Activated CD4-positive, CD25-positive, alpha-beta regulatory T cell treated with anti-CD3 and anti-CD28 coated beads, Interleukin-2, amount 50 U/mL, for 16 hours (primary cell): Measurements from ENCODE around the gene ARSD.
"Not testable (repeated sequence)": the region's sequence is repeated elsewhere in the genome, so short reads cannot be mapped to it uniquely, and the experiment has no call there.

Source experiments
- DNase-seq: peaks from one replicate; pipeline ENCODE4 v3.0.0-alpha.2; 2020; ENCODE audit warnings: low read depth, low spot score

The ARSD gene

GRCh38 chrX:2928583-2929434 lies at the start of gene ARSD:
ARSD (minus strand) TSS chrX:2929339; CDS start chrX:2929275, 64 bp downstream.
- no peak for DNase-seq

DNA sequence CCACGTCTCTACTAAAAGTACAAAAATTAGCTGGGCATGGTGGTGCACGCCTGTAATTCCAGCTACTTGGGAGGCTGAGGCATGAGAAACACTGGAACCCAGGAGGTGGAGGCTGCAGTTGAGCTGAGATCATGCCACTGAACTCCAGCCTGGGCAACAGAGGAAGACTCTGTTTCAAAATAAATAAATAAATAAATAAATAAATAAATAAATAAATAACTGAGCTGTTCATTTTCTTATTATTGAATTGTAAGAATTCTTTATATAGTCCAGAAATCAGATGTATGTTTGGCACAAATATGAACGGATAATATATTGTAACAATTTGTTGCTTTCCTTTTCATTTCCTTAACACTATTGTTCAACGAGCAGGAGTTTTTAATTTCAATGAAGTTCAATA lies 49.5 kb upstream of the ARSD start:
- not testable (repeated sequence) for DNase-seq

- DNase-seq = no peak
These were observed 45.8 kb upstream of the ARSD start for GRCh38 chrX:2974961-2975360.

- DNase-seq = no peak
These were observed 43.3 kb upstream of the ARSD start for GRCh38 chrX:2972391-2972790.

DNA sequence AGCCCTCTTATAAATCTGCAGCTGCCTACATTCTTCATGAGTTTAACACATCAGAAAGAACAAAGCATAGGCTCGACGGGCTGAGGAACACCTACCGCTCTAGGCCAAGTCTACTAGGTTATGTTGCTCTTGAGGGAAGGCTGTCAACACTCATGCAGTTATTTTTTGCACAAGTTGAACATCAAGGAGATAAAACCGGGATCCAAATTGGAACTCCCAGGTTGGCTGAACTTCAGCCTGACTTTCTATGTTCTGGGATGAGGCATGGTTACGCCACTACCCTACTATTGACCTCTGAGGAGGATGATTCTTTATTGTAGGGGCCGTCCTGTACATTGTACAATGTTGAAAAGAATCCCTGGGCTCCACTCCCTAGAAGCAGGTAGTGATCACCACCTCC lies 39.9 kb upstream of the ARSD start:
- no peak for DNase-seq

GRCh38 chrX:2967998-2968909 lies 39.1 kb upstream of the ARSD start:
- no peak for DNase-seq

GRCh38 chrX:2967584-2967983 lies 38.4 kb upstream of the ARSD start:
- no peak for DNase-seq

DNA sequence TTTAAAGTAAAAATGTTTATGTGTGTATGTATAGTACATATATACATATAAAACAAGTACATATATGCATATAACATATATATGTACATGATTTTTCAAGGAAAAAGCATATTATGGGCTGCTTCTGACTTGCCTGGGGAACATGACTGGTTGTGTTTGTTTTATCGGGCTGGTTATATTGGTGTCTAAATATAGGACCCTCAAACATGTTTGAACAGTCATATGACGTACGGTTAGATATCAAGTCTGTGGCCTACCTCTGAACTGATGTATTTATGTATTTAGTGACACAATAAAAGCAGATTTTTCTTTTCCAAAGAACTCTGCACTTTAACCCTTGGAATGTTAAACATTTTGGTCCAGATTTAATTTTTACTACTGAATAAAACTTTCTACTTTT lies 37.9 kb upstream of the ARSD start:
- no peak for DNase-seq

- no peak for DNase-seq
These were observed 36.8 kb upstream of the ARSD start for GRCh38 chrX:2965965-2966364.

DNA sequence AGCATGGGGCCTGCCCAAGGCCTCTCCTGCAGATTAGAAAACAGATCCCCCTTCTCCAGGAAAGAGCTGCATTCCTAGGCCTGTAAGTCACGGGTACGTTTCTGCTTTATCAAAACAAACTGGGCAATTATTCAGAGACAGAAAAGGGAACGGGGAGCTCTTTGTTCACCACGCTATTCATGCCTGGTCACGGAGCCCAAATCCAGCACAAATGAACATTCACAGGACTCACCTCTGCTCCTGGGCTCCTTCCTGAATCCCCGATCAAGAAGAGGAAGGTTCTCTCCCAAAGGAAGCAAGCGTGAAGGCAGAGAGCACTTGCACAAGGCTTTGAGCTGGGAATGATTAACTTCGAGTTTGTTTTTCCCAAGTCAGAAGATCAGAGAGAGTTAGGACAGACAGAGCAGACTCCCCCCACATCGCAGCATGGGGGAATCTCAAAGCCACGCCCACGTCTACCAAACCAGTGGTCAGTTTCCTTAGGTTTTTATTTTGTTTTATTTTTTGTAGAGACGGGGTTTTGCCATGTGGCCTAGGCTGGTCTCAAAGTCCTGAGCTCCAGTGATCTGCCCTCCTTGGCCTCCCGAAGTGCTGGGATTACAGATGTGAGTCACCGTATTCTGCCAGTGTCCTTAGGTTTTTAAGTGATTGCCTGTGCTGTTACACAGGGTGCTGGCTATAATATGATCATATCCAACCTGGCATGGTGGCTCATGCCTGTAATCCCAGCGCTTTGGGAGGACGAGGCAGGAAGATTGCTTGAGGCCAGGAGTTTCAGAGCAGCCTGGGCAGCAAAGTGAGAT lies 35.1 kb upstream of the ARSD start:
- not testable (repeated sequence) for DNase-seq

- DNase-seq = not testable (repeated sequence)
These were observed 34.3 kb upstream of the ARSD start for GRCh38 chrX:2963449-2963848.

GRCh38 chrX:2962381-2962780 lies 33.2 kb upstream of the ARSD start:
- no peak for DNase-seq

DNA sequence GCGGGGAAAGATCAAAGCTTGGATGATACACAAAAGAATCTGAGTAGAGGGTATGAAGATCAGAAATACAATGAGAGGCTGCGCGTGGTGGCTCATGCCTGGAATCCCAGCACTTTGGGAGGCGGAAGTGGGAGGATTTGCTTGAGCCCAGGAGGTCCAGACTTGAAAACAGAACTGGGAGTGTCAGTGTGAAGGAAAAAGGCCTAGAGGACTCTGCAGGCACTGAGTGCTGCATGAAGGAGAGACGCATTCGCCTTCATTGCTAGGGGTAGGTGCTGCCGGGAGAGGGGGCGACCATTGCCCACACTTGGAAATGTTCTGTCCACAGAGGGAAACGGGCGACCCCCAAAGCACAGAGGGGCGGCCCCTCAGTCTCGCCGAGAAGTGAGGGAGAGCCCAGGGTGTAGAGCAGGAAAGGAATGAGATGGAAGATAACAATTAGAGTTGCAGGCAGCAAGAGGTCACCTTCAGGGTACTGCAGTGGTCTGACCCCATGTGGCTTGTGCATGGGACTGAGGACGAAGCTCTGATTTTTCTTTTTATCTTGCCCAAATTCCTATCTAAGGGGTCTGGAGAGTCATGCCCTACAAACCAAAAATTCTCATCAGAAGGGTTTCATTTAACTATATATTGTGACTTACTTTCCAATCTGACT lies 31.8 kb upstream of the ARSD start:
- DNase-seq = no peak

- DNase-seq = no peak
These were observed 29.1 kb upstream of the ARSD start for GRCh38 chrX:2958199-2958598.

DNA sequence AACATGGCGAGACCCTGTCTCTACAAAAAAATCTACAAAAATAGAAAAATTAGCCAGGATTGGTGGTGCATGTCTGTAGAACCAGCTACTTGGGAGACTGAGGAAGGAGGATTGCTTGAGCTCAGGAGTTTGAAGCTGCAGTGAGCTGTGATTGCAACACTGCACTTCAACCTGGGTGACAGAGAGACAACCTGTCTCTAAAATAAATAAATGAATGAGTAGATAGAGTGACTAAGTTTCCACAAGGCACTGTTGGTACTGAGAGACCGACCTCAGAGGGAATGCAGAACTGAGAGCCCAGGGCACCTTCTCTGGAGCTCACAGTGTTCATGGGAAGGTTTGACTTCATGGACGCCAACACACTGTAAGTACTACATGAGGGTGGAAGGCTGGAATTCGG lies 26.7 kb upstream of the ARSD start:
- DNase-seq = no peak

DNA sequence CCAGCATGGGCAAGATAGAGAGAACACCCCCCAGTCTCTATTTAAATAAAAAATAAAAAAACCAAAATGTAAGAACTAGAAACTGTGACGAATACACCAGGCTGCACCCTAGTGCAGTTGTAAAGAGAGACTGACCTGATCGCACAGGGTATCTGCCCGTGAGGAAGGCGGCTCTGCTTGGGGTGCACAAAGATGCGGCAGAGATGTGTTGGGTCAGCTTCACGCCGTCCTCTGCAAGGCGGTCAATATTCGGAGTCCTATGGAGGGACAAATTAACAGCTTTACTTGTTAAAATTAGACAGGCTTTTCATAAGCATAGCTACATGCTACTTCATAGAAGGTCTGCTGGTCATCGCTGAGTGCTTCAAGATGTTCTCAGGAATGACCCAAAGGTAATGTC lies 26.1 kb upstream of the ARSD start:
- no peak for DNase-seq

GRCh38 chrX:2954541-2954940 lies 25.4 kb upstream of the ARSD start:
- no peak for DNase-seq

GRCh38 chrX:2937942-2938341 lies 8.8 kb upstream of the ARSD start:
- not testable (repeated sequence) for DNase-seq

DNA sequence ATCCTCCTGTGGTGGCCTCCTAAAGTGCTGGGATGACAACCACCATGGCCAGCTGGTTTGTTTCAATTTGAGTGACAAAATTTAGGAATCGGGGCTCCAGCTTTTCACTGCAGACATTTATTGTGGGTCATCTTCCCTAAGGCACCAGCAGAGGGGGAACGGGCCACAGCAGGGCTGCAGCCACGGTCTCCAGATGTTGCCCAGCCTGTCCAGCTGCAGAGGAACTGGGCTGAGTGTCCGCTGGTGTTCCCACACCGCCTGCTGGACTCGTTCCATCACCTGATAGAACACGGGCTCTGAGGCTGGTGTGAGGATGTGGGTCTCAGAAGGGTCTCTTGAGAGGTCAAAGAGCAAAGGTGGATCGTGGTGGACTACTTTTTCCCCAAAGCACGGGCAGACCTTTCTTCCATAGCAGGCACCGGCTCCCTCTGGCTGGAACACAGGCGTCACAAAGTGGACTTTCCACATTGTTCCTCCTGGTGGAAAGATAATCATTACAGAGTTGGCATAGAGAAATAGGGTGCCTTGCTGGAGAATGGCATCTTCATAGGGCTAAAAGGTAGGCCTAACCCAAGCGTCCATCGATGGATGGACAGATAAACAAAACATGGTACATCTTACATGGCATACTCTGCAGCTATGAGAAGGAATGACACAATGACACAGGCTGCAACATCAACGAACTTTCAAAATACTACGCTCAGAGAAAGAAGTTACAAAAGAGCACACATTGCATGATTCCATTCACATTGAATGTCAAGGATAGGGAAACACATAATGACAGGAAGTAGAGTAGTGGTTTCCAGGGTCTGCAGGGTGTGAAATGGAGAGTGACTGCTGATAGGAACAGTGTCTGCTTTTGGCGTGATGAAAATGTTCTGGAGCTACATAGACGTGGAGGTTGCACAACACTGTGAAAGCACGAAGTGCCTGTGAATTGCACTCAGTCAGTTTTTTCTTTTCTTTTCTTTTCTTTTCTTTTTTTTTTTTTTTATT lies 5.9 kb upstream of the ARSD start:
- DNase-seq = no peak
